Right atrium auricular region (tissue), 2 donors: ENCODE measurements around the gene RBBP8. TPM values are rescaled to one million over a fixed set of nuclear protein-coding genes. Genes with fewer than 3 reads are reported as not detected.

ENCODE experiments used
- DNase-seq: peaks from one replicate; pipeline ENCODE4 v3.0.0-alpha.2; 2019; ENCODE audit warnings: low spot score
- H3K27ac ChIP-seq, 2 donors: fragments of 200-600 bp; sonication (generic); 1 replicate in 1 of 2; 2 replicates in 1 of 2; pipeline ENCODE4 v1.5.1; 2016 to 2019
- H3K27me3 ChIP-seq, 2 donors: fragments of 200-600 bp; sonication (generic); one replicate each; pipeline versions ENCODE4 v1.5.1 to v1.6.0; 2017 to 2019
- H3K36me3 ChIP-seq: fragments of 200-600 bp; sonication (generic); one replicate; pipeline ENCODE4 v1.5.1; 2016
- H3K4me1 ChIP-seq, 2 donors: fragments of 200-600 bp; sonication (generic); one replicate each; pipeline versions ENCODE4 v1.5.1 to v1.6.0; 2017 to 2019
- H3K4me3 ChIP-seq, 2 donors: fragments of 200-600 bp; sonication (generic); 1 replicate in 1 of 2; 2 replicates in 1 of 2; pipeline ENCODE4 v1.5.1; 2017 to 2019; ENCODE audit warnings: mild to moderate bottlenecking in 1 of 2, moderate library complexity in 1 of 2
- H3K9me3 ChIP-seq, 2 donors: fragments of 200-600 bp; sonication (generic); one replicate each; pipeline ENCODE4 v1.5.1; 2019
- total RNA-seq, 2 donors: library from RNA; depleted of rRNA; stranded (reverse); fragments of >200 nt; gene quantifications; one replicate each; pipeline ENCODE4 v1.1.0, GENCODE V29; 2016
- TF ChIP-seq, protein P1 (sequence below), 2 donors: fragments of 200-600 bp; sonication (generic); IDR thresholded peaks; one replicate each; pipeline ENCODE4 v1.5.1; 2019; ENCODE audit warnings: antibody characterized with exemption in 2 of 2

RBBP8 gene
- total RNA-seq, 2 donors from 2014 or later, result 7.2 to 7.6 TPM

DNA sequence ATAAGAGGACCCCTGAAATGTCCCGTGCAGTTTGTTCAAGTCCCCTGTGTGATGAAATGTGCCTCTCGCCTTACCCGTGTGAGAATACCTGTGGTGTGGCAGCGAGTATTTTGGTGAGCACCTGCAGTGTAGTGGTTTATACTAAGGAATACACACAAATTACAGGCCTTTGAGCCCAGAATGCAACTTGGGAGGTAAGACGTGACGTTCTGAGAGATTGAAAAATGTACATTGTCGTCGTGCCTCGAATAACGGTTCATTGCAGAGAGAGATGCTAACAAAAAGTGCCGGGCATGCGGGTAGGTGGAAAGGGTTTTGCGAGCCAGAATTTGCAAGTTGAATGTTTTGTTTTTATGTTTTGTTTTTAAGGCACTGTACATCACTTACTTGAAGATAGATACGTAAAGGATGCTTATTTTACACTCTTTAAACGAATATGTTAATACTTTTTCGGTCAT is 867 bp downstream of the RBBP8 start:
- Histone ChIP-seq H3K27ac (peak overlapping the region; percentile 99), H3K4me1 (peaks cover 0 to 8% of the 10 kb centered on the region in 2 donors), H3K36me3 (no peaks in the 10 kb centered on the region), H3K27me3 (no peaks in the 10 kb centered on the region), H3K4me3 (peak overlapping the region; percentile 85 to 91), H3K9me3 (no peaks in the 10 kb centered on the region)
- TF ChIP-seq, protein P1, sequence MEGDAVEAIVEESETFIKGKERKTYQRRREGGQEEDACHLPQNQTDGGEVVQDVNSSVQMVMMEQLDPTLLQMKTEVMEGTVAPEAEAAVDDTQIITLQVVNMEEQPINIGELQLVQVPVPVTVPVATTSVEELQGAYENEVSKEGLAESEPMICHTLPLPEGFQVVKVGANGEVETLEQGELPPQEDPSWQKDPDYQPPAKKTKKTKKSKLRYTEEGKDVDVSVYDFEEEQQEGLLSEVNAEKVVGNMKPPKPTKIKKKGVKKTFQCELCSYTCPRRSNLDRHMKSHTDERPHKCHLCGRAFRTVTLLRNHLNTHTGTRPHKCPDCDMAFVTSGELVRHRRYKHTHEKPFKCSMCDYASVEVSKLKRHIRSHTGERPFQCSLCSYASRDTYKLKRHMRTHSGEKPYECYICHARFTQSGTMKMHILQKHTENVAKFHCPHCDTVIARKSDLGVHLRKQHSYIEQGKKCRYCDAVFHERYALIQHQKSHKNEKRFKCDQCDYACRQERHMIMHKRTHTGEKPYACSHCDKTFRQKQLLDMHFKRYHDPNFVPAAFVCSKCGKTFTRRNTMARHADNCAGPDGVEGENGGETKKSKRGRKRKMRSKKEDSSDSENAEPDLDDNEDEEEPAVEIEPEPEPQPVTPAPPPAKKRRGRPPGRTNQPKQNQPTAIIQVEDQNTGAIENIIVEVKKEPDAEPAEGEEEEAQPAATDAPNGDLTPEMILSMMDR (IDR thresholded peaks at IDR 0.05), result no peak
- DNase-seq, result no peak

DNA sequence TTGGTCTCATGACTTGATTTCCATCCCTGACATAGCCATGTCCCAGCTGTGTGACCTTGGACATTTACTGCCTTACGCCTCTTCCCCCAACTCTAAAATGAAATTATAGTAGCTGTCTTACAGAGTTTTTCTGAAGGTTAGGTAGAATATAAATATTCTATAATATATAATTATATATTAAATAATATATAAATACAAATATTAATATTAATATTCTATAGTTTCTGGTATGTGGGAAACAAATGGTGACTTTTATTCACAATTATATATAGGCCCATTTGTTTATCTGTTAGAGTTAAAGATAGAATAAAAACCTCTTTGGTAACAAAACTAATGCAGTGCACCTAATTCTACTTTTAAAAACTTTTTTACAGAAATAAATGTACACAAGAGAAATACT is 1.7 kb downstream of the RBBP8 start:
- no peaks in the 10 kb centered on the region for H3K27me3 ChIP-seq
- peaks cover 0 to 8% of the 10 kb centered on the region in 2 donors for H3K4me1 ChIP-seq
- no peak for DNase-seq
- no peaks in the 10 kb centered on the region for H3K9me3 ChIP-seq
- no peak overlapping the region for H3K27ac ChIP-seq
- no peaks in the 10 kb centered on the region for H3K36me3 ChIP-seq
- TF ChIP-seq, protein P1 (IDR thresholded peaks at IDR 0.05), result no peak
- H3K4me3 ChIP-seq, result no peak overlapping the region

DNA sequence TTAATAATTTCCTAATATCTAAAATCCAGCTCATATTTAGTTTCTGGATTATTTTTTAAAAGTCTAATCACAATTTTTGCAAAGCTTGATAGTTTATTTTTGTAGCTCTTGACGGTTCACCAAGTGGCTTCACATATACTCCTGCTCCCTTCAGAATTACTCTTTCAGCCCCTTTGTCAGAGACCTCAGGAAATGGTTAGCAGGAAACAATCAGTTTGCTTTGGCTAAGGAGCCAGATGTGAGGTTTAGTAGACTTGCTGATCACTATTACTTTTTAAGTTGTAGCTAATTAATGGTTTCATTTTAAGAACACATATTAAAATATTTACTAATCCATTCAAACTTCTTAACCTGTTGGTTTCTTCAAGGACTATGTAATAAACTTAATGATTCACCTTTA is 2.3 kb downstream of the RBBP8 start:
- H3K36me3 ChIP-seq, result no peaks in the 10 kb centered on the region
- TF ChIP-seq, protein P1 (IDR thresholded peaks at IDR 0.05), result no peak
- no peak overlapping the region for H3K4me3 ChIP-seq
- H3K27ac ChIP-seq, result no peak overlapping the region
- no peaks in the 10 kb centered on the region for H3K9me3 ChIP-seq
- H3K4me1 ChIP-seq, result peaks cover 0 to 8% of the 10 kb centered on the region in 2 donors
- no peaks in the 10 kb centered on the region for H3K27me3 ChIP-seq
- no peak for DNase-seq

DNA sequence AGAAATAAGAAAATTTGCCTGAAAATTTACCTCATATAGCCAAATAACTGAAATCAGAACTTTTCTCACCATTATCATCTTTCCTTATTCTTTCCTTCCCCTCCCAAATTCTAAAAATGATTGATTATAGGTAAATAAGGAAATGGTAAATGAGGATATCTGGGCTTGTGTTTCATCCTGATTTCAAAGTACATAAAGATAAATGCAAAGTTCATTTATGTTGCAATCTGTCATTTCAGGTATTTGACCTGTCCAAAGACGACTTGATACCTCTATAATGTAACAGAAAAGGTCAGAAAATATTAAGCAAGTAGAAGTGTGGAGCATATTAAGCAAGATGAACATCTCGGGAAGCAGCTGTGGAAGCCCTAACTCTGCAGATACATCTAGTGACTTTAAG is 3.4 kb downstream of the RBBP8 start:
- no peak overlapping the region for H3K27ac ChIP-seq
- no peak overlapping the region for H3K4me3 ChIP-seq
- H3K9me3 ChIP-seq, result no peaks in the 10 kb centered on the region
- no peak for DNase-seq
- H3K36me3 ChIP-seq, result no peaks in the 10 kb centered on the region
- H3K4me1 ChIP-seq, result peaks cover 0 to 8% of the 10 kb centered on the region in 2 donors
- no peaks in the 10 kb centered on the region for H3K27me3 ChIP-seq
- TF ChIP-seq, protein P1 (IDR thresholded peaks at IDR 0.05), result no peak

DNA sequence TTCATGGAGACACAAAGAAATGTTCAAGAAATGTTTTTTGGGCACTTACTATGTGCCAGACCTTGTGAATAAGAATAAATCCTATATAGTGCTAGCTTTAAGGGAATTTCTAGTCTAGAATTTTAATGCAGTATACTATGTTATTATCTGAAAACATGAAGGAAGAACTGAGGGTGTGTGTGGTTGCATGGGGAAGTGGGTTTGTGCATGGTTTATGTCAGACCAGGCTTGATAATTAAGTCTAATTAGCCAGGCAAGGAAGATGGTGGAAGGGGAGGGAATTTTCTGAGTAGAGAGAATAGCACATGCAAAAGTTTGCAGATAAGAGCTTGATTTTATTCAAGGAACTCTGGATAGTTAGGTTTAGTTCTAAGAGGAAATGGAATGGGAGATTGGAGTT is 6.5 kb downstream of the RBBP8 start:
- Histone ChIP-seq H3K4me3 (no peak overlapping the region), H3K27me3 (no peaks in the 10 kb centered on the region), H3K4me1 (no peaks in the 10 kb centered on the region), H3K27ac (no peak overlapping the region), H3K9me3 (no peaks in the 10 kb centered on the region), H3K36me3 (no peaks in the 10 kb centered on the region)
- no peak for DNase-seq
- TF ChIP-seq, protein P1 (IDR thresholded peaks at IDR 0.05), result no peak

DNA sequence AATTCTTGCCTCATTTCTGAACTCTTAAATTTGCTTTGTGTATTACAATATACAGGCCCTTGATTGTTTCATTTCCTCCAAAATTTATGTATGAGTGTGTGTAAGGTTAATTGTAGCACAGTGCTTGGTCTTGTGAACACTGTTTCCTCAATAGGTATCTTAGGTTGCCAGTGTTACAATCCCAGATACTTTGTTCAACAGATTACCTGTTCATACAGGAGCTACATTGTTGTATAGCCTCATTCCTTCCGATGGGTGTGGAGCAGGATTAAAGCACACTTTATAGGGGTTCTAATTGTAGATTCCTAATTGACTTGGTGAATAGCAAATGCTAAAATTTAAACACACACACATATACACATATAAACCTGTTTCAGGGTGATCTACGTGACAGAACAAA is 10.7 kb downstream of the RBBP8 start:
- DNase-seq, result no peak
- Histone ChIP-seq H3K4me3 (no peak overlapping the region), H3K36me3 (no peaks in the 10 kb centered on the region), H3K27ac (no peak overlapping the region), H3K4me1 (no peaks in the 10 kb centered on the region), H3K27me3 (no peaks in the 10 kb centered on the region), H3K9me3 (no peaks in the 10 kb centered on the region)
- TF ChIP-seq, protein P1 (IDR thresholded peaks at IDR 0.05), result no peak
